GM19043 (cell line): ENCODE results near the gene SLC43A2.
A peak's percentile ranks its signal among the peaks of the same experiment; 100 is the strongest.

Source experiments
- ATAC-seq: cut with Tn5 transposase; IDR thresholded peaks from one replicate; pipeline ENCODE4 v1.9.1; 2021; ENCODE audit warnings: low read depth; ENCODE audit not compliant: unreplicated experiment

The SLC43A2 gene

GRCh38 chr17:1644493-1645206 is 16.0 kb upstream of the SLC43A2 start:
- no peak for ATAC-seq

- ATAC-seq = no peak
Measured at GRCh38 chr17:1643999-1644492, 15.4 kb upstream of the SLC43A2 start.

GRCh38 chr17:1643293-1643998 is 14.8 kb upstream of the SLC43A2 start:
- no peak for ATAC-seq

GRCh38 chr17:1641065-1641403 is 12.4 kb upstream of the SLC43A2 start:
- ATAC-seq = no peak

DNA sequence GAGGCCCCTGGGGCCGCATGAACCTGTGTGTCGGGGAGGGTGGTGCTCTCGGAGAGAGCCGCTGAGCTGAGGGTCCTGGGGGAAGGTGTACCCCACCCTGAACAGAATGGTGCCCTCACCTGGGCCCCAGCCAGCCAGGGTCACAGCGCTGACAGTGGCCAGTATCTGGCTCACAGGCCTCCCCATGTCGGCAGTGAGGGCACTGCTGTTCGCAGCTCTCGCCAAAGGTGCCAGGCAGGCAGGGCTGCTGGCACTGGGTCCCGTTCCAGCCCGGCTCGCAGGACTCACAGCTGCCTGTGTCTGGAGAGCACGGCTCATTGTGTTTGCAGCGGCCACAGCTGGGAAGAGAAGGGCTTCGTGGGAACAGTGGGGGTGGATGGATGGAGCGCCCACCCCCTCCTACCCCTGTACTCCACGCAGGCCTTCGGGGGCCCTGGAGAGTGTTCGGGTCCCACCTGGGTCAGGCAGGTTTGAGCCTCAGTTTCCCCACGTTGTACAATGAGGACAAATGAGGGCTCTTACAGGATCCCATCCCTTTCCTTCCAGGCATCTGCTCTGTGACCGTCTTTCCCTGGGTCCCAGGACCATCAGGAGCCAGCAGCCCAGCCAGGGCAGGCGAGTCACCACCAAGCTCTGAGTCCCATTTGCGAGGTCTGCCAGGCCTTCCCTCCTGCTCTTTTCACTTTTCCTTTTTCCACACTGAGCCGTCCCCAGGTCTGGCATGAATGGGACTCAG is 11.9 kb upstream of the SLC43A2 start:
- no peak for ATAC-seq

- ATAC-seq = no peak
Measured at GRCh38 chr17:1639549-1640180, 11.0 kb upstream of the SLC43A2 start.

DNA sequence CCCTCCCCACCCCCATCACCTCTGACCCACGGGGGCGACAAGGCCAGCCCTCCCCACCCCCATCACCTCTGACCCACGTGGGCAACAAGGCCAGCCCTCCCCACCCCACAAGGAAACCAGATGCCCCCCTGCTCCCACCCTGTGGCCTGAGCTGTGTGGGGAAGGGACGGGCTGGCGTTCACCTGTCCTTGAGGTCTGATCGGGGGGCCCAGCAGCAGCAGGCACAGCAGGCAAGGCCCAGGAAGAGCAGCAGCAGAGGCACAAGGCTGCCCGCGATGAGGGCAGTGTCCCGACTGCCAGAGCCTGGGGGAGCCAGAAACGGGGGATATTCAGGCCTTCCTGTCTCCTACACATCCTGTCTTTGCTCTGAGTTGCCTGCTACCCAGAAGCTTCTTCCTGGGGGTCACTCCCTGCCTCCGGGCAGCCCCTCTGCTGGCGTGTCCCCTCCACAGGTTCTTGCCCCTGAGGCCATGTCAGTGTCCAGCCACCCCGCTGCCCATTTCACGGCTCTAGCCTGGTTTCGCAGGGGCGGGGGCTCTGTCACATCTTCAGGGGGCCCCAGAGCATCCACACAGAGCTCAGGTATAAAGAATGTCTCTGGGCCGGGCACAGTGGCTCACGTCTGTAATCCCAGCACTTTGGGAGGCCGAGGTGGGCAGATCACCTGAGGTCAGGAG is 10.1 kb upstream of the SLC43A2 start:
- ATAC-seq = no peak

DNA sequence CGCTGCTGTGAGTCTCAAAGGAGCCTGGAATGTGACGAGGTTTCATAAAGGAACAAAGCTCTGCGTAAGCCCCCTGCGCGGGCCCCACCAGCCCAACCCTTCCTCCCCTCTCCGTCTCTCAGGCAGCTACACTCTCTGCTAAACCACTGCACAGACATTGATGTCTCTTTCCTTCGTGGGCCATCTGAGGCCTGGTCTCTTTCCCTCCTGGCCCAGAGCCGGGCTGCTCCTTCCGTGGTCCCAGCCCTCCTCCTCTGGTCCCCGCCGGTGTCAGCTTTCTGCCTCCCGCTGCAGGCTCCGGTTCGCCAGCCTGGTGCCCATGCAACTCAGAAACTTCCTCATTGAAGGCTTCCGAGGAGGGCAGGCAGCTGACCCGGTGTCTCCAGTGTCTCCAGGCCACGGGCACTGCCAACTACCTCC is 9.5 kb upstream of the SLC43A2 start:
- ATAC-seq = no peak

GRCh38 chr17:1636732-1637285 is 8.2 kb upstream of the SLC43A2 start:
- no peak for ATAC-seq

GRCh38 chr17:1635675-1636465 is 7.2 kb upstream of the SLC43A2 start:
- no peak for ATAC-seq

GRCh38 chr17:1634841-1635650 is 6.4 kb upstream of the SLC43A2 start:
- ATAC-seq = no peak

DNA sequence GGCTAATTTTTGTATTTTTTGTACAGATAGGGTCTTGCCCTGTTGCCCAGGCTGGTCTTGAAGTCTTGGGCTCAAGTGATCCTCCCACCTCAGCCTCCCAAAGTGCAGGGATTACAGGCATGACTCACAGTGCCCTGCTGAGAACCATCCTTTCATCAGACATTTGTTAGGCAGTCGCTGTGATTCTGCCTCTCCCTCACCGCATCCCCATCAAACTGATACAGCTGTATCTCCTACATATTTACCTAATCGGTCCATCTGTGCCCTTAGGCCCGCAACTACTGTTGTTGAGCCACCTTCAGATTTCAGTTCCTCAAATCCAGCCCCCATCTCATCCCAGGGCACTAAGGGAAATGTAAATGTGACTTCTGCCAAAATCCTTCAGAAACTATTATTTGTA is 2.0 kb upstream of the SLC43A2 start:
- ATAC-seq = no peak

DNA sequence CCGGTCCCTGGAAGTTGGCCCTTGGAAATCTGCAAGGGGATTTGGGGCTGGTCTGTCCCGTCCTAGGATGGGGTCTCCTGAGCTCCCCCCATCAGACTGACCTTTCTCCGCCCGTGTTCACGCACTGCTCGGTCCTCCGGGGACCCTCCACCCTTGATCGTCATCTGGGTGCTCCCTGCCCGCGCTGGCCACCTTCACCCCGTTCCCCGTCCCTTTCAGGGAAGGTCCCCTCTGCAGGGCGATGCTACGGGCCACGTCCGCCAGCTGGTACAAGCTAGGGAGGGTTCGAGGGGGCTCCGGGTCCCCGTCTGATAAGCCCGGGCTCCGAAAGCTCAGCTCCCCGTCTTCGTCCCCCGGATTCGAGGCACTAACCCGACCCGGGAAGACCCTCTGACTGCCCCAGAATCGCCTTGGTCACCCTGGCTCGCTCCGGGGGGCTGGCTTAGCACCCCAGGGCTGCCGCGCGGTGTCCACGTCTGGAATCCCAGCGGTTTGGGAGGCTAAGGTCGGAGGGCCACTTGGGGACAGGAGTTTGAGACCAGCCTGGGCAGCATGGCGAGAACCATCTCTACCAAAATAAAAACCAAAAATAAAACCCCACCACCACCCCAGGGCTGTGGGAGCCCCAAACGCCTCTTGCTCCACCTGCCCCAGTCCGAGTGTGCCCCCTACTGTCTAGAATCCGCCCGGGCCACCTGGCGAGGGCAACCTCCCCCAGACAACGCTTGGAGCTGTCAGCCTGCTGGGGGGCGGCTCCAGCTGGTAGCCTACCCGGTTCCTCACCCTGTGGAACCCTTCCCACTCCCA is 1.1 kb upstream of the SLC43A2 start:
- ATAC-seq = no peak

DNA sequence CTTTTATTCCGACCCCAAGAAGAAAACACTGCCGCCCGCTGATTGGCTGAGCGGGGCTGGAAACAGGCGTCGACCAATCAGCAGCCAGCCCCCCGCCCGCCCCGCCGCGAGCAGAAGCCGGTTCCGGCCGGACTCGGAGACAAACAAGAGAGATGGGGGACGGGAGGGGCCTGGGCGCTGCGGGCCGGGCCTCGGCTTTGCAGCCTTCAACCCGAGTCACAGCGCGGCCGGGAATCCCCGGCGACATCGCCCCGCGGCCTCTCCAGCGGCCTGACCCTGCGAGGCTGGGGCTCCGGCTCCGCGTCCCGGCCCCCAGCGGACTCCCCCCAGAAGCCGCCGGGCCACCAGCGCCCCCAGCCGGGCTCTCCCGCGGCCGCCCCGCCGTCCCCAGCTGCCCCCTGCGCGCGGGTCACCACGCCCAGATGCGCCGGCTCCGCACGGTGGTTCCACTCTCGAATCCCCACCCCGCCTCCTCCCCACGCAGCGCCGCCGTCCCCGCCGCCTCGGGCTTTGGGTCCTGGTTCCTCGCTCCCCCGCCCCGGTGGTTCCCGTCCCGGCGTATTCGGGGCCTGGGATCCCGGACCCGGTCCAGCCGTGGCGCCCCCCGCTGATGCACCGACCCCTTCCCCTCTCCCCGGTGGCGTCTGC is 346 bp upstream of the SLC43A2 start:
- peak; percentile 45 for ATAC-seq

DNA sequence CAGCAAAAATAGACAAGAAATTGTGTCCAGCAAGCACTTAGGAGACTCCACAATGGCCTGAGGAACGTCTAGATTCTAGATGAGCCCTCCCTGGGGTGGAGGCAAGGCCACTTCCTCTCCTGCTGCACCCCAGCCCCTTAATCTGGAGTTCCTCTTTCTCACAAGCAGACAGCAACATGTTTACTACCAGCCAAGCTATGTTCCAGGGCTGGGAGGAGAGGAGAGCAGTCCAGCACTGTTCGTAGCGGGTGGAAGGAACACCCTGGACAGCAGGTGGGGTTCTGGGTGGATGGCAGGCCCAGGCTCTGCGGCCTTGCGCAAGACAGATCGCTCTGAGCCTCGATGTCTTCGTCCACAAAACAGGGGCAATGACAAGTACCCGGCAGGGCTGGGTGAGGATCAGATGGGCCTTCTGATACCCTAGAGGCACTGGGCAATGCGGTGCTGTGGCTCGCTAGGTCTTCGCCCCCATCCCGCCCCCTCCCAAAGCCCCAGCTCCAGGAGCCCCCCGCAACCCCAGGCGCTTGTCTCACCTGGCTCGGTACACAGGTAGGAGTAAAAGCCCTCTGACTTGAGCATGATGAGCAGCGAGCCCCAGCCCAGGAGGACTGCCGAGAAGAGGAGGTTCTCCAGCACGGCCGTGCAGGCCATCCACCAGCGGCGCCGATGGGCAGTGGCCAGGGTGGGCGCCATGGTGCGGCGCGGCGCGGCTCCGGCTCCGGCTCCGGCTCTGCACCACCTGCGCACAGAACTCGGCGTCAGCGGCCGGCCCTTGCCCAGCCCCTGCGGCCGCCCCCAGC is 1.3 kb downstream of the SLC43A2 start:
- no peak for ATAC-seq

- no peak for ATAC-seq
Measured at GRCh38 chr17:1626333-1626732, 2.3 kb downstream of the SLC43A2 start.
